ENCODE measurements around the gene ZMYND8.

DNA sequence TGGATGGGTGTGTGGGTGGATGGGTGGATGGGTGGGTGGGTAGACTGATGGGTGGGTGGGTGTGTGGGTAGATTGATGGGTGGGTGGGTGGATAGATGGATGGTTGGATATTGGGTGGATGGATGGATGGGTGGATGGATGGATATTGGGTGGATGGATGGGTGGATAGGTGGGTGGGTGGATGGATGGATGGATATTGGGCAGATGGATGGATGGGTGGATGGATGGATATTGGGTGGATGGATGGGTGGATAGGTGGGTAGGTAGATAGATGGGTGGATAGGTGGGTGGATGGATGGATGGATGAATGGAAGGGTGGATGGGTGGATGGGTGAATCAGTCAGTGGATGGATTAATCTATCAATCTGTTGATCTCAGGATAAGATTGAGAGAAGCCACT lies 177.2 kb downstream of the ZMYND8 start:
- TF ChIP-seq POLR2AphosphoS5 (IDR thresholded peaks at IDR 0.05; ENCODE audit: low read depth, low read length) (no peak), TAF1 (IDR thresholded peaks at IDR 0.05; ENCODE audit: borderline replicate concordance, insufficient read depth, low read length) (no peak)

All from PFSK-1 (cell line).